NCI-H1048 (cell line): ENCODE data around the gene VARS1.

Experiments used
- DNase-seq: peaks from one replicate; lab custom pipeline; 2025; lab: John Stamatoyannopoulos, UW

Gene VARS1

DNA sequence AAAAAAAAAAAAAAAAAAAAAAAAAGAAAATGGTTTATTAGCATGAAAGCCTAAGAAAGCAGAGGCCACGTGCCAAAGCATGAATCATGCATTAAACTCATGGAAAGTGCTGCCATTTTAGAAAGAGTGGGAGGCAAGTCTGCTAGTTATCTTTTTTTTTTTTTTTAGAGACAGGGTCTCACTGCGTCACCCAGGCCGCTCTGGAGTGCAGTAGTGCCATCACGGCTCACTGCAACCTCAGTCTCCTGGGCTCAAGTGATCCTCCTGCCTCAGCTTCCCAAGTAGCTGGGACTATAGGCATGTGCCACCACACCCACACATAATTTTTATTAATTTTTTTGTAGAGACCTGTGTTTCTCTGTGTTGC, 23.6 kb downstream of the VARS1 start:
- DNase-seq = no peak

DNA sequence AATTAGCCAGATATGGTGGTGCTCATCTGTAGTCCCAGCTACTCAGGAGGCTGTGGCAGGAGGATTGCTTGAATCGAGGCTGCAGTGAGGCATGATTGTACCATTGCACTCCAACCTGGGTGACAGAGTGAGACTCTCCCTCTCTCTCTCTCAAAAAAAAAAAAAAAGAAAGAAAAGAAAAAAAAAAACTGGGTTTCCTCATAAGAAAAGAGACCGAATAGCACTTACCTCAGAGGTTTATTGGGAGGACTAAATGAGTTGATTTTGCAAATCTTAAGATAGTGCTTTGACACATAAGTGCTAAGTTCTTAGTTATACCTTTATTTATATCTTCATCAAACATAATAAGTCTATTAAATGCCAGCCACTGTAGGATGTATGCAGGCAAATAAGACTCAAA, 24.7 kb downstream of the VARS1 start:
- no peak for DNase-seq

DNA sequence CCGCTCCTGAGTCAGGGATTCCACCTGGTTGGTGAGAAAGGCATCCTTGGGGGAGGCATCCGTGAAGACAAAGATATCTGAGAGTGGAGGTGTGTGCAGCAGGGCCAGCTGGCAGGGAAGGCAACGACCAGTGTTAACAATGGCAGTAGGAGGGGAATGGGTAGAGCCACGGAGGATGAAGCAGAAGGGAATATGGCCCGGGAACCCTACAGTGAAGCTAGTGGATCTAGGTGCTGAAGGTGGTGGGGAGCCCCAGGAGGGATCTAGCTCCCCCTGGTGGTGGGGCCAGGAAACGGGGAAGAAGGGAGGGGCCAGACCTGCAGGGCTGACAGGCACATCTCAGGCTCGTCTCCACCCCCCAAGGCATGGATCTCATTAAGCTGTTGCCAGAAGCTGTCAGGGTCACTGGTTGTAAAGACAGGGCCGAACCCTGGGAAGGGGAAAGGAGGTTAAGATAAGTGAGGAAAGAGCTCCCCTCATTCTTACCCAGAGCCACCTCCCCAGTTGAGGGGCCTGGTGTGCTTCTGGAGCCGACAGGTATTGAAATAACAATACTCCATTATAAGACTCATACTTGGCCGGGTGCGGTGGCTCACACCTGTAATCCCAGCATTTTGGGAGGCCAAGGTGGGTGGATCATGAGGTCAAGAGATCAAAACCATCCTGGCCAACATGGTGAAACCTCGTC, 25.7 kb downstream of the VARS1 start:
- DNase-seq = peak; percentile 38

DNA sequence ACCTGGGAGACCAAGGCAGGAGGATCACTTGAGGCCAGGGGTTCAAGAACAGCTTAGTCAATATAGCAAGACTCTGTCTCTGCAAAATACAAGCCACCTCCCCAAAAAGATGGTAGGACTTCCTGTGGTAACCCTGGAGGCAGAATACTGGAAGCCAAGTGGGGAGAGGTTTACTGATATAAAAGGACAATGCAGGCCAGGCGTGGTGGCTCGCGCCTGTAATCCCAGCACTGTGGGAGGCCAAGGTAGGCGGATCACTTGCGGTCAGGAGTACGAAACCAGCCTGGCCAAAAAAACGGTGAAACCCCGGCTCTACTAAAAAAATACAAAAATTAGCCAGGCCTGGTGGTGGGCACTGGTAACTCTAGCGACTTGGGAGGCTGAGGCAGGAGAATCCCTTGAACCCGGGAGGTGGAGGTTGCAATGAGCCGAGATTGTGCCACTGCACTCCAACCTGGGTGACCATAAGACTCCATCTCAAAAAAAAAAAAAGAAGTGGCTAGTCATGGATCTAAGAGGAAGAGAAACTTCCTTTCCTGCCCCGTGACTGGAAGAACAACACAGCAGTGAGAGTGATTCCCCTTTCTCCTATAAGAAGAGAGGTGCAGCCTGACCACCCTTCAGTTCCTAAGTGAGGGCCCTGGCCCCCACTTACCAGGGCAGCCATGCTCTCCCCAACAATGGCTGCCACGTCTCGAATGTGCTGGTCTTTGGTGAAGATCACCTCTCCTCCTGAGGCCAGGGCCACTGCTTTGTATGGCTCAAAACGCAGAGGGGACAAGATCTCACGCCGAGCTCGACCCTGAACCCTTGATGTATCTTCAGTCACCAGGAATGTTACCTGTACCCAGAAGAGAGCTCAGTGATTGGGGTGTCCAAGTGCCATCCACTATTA, 26.9 kb downstream of the VARS1 start:
- DNase-seq = no peak

DNA sequence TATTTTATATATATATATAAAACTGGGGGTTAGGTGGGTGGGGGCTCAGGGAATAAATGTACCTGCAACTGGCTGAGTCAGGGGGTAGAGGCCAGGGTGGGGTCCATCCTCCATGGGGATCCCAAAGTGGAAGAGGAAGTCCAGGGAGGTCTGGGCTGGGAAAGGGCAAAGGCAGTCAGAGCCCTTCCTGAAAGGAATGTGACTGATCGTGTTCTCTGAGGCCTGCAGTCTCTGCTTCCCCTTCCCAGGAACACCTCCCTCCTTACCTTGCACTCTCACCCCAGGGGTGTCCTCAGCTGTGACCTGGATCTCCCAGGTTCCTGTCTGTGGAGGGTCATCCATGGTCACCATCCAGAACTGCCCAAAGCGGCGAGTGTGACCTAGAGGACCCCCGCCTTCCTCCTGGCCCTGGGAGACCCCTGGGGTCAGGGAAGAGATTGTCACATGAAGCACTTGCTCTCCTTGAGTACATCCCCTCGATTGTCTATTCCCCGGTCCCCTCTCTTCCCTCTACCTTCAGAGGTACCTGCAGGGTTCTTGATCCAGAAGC, 28.4 kb downstream of the VARS1 start:
- no peak for DNase-seq

DNA sequence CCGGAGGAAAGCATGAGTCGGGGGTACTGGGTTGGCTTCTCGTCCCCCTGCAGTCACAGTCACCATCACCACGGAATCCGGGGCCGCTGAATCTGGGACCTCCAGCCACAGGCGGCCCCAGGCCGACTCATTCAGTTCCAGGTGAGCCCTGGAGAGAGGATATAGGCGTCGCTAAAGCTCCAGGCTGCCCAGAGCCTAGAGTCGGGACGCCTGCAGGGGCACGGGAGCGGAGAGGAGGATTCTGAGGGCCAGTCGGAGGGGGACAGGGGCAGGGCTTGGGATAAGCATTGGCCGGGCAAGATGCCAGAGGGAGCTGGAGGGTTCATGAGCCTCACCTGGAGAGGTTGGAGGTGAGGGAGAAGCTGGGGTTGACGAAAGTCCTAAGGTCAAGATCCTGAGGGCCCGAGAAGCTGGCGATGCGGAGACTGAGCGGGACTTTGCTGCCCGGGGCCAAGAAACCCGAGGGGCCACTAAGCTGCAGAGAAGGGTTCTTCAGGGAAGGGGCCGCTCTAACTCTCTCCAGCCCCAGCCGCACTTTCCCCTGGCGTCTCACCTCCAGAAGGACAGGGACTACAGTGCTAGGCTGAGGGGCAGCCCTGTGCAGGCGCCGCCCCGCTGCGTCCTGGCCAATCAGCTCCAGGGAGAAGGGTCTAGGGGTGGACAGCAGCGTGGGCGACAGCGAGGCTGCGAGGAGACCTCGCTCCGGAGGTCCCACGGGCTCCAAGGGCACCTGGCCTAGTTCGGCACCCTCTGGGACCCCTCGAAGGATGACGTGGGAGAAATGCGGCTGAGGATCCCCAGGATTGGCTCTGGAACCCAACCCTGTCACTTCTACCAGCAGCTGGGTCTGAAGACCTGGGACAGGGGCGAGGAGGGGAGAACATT, 29.4 kb downstream of the VARS1 start:
- no peak for DNase-seq

DNA sequence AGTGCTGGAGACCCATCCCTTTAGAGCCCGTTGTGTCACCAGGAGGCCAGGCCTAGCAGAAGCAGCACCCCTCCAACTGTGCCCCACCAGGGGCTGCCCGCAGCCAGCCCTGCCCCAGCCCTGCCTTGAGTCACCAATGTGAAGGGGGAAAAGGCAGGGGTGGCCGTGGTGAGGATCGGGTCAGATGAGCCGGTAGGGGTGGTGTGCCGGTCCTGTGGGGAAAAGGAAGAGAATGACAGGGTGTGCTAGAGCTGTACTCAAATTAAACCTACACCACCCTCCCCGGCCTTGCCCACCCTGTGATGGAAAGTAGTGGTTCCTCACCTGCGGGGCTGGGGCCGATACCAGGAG, 30.0 kb downstream of the VARS1 start:
- DNase-seq = no peak

DNA sequence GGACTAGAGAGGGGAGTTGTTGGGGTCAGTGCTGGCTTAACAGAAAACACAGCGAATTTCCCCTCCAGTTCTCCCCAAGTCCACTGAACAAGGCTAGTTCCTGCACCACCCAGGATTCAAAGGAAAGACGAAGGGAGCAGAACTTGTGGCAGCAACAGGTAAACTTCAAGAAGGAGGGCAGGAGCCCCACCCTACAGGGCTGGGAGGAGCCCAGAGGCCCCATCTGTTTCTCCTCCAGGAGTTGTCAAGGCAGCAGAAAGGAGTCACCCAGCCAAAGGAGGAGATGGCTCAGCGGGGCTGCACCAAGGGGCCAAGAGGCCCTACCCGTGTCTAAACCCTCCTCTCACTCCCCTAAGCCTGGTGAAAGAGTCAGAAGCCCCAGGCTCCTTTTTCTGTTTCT, 31.4 kb downstream of the VARS1 start:
- no peak for DNase-seq

DNA sequence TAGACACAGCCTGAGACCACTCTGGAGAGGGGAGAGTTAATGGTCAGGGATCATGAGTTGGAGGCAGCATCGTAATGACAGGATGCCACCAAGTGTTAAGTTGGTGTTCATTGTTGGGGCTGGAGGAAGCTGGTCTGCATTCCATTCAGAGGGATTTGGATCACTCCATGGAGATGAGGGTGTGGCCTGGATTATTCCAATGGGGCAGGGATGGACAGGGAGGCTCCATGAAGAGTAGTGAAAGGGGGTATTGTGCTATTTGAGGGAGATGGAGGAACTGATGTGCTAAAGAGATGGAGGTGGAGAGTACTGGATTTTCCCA, 32.0 kb downstream of the VARS1 start:
- DNase-seq = no peak

DNA sequence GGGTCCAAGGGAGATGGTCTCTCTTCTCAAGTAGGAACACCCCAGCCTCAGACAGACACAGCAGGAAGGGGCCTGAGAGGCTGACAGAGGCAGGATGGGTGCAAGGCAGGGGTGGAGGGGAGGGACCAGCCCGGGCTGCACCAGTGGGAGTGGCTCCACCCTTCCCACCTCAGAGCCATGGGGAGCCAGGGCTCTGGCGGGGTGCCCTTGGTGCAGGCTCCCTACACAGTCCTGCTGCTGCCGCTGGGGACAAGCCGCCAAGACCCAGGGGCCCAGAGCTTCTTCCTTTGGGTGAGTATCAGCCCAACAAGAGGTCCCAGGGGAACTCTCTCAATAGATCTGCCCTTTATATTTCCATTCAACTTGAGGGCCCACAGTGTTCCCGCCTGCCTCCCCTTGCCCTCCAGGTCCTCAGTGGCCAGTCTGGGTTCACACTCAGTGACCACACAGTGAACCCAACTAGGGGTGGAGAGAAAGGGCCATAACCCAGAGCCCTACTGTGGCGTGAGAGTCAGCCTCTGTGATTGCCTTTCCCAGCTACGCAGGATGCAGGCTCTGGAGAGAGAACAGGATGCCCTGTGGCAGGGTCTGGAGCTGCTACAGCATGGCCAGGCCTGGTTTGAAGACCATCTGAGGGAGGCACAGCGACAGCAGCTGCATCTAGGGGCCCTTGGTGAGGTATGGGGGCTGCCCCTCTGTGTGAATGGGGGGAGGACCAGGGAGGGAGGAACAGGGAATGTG, 32.5 kb downstream of the VARS1 start:
- DNase-seq = no peak

DNA sequence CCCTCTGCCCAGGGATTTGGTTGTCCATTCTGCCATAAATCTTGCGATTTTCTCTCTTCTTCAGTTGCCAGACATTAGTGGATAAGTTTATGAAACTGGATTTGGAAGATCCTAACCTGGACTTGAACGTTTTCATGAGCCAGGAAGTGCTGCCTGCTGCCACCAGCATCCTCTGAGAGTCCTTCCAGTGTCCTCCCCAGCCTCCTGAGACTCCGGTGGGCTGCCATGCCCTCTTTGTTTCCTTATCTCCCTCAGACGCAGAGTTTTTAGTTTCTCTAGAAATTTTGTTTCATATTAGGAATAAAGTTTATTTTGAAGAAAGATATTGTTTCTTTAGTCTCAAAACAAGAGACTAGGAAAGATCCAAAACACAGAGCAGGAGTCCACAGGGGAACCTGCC, 33.2 kb downstream of the VARS1 start, which contains the start of gene SAPCD1:
SAPCD1 (plus strand) TSS at position 301 of the 400 bp plus-strand sequence. CDS start 399 bp downstream, outside the sequence.
- no peak for DNase-seq

DNA sequence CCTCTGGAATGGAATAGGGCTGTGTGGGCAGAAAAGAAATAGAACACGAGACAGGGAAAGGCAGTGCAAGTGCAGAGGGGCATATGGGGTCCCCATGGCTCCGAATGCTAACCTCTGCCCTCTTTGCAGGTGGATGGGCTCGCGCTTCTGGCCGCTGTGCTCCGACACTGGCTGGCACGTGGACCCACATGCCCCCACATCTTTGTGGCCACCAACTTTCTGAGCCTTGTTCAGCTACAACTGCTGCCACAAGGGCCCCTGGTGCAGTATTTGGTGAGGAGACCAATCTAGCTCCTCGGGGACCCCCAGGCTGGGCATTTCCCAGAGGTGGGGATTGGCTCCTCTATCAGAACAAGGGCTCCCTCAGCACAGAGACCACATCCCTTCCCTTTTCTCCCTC, 34.2 kb downstream of the VARS1 start:
- no peak for DNase-seq

DNA sequence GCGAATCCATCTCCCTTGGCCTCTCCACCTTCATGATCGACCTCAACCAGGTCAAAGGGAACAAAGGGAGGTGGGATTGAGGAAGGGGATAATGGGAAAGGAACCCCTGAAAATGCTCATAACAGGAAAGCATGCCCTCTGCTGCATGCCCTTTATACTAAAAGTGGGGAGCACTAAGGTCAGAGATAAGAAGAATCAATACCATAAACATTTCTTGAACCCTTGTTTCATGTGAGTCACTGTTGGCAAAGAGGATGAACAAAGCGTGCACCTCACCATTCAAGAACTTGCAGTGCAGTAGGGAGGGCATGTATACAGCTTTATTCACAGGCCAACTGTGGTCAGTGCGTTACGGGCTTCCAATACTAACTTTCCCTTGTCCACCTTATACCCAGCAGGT, 34.8 kb downstream of the VARS1 start:
- DNase-seq = no peak

DNA sequence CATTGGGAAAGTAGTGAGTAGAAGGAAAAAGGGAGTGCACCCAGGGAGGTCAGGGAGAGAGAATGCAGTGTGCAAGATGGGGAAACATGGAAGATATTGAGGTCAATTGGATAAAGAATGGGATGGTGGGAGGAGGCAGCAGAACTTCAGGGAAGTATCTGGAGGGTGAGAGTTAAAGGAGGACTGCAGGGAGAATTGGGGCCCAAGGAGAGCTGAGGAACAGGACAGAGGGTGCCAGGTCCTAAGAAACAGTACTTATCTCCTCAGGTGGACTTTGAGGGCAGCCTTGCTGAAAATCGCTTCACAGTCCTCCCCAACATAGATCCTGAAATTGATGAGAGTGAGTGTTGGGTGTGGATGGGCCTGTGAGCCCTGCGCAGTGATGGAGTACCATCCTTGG, 37.3 kb downstream of the VARS1 start:
- no peak for DNase-seq

DNA sequence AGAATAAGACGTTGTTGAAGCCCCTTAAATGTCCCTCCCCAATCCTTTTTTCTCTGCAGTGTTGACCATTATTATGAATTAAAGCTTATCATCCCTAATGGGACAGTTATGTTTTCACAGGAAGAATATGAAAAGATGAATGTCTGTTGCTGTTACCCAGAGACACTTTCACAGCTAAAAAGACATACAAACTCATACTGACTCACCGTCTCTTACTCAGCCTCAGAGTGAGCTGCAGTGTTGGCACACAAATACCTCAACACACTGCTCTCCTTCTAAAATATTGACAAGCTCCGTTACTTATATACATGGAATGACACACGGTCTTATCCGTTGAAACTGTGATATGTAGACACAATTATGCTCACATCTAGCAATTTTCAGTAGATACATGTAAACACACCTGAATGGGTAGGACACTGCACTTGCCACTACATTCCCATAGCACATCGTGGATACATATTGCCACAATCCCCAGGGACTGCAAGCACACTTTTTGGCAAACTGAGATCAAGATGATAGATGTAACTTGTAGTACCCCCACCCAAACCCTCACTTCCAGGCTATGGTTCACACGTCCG, 42.7 kb downstream of the VARS1 start:
- DNase-seq = no peak

DNA sequence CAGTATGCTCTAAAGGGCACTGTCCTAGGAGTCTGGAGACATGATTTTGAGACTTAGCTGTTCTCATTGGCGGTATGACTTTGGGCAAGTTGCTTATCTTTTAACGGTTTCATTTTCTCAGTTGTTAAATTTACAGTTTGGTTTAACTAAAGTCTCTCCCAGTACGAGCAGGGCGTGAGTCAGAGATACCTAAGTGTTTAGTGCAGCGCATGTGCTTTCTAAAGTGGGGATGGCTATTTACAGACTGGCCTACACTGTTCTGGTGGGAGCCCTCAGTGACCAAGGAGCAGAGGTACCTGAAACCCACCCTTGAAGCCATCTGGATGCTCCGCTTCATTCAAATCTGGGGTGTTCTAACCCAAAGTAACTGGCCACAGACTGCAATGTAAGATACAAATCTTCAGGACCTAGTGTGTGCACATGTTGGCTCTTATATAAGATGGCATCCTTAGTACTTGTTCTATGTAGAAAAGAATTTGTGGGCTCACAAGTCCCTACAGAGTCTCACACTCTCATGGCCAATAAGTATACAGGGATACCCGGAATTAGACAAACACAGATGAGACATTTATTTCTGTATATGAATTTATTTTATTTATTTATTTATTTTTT, 45.0 kb downstream of the VARS1 start:
- DNase-seq = no peak

DNA sequence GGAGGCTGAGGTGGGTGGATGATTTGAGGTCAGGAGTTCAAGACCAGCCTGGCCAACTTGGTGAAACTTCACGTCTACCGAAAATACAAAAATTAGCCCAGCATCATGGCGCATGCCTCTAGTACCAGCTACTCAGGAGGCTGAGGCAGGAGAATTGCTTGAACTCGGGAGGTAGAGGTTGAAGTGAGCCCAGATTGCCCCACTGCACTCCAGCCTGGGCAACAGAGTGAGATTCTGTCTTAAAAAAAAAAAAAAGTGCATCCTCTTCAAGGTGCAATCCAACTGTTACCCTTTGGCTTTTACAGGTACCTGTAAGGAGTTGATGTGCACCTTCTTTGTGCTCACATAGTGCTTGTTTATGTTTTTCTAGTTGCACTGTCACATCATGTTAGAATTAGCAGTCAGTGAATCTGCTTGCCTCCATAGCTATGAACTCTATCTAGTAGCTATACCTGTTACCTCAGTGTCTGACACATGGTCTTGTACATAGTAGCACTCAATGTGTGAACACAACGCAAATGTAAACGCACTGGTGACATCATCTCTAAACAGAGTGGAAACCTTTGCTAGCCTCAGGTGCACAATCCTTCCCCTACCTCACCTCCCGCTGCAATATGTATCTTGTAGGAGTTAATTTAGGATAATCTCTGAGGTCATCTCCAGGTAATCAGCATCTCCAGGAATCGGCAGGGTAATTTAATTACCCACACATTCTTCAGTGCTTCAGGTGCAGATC, 46.1 kb downstream of the VARS1 start:
- no peak for DNase-seq
